CD4-positive, alpha-beta T cell (primary cell): ENCODE results near the gene HMGA1. TPM values are rescaled to one million over a fixed set of nuclear protein-coding genes. Genes with fewer than 3 reads are reported as not detected.

Experiments
- ATAC-seq: fragments of 200-7000 bp; cut with Tn5 transposase; one replicate; pipeline ENCODE4 v1.10.0; 2022; ENCODE audit warnings: mild to moderate bottlenecking; ENCODE audit not compliant: poor library complexity
- CTCF ChIA-PET: fragments of 350-600 bp; sonication (Branson Sonifier 250); formaldehyde crosslinking; loops from one replicate; lab custom pipeline; 2021; ENCODE audit warnings: antibody characterized with exemption, inconsistent platforms; lab: Charles Lee
- POLR2A ChIA-PET: fragments of 350-600 bp; sonication (Branson Sonifier 250); formaldehyde crosslinking; loops from one replicate; lab custom pipeline; 2021; ENCODE audit warnings: antibody characterized with exemption, inconsistent platforms; lab: Charles Lee
- DNase-seq, 14 experiments: peaks; one replicate each; pipeline ENCODE4 v3.0.0-alpha.2; 2013 to 2020; ENCODE audit warnings: mixed read lengths in 2 of 14
- H3K27ac ChIP-seq, 2 donors: one replicate each; pipeline versions ENCODE4 v1.5.1 to v1.7.0; 2013; ENCODE audit warnings: low read length in 2 of 2, low read depth in 1 of 2, mild to moderate bottlenecking in 1 of 2
- H3K27me3 ChIP-seq, 2 experiments: 1 replicate in 1 of 2; 2 replicates in 1 of 2; pipeline versions ENCODE4 v1.6.1 to v1.7.0; 2013; ENCODE audit warnings: low read length in 2 of 2, control low read depth in 1 of 2, mild to moderate bottlenecking in 1 of 2, moderate library complexity in 1 of 2; ENCODE audit not compliant: insufficient read depth in 2 of 2, control insufficient read depth in 1 of 2
- H3K36me3 ChIP-seq: one replicate; pipeline ENCODE4 v1.6.1; 2013; ENCODE audit warnings: low read length, control low read depth; ENCODE audit not compliant: insufficient read depth
- H3K4me1 ChIP-seq: one replicate; pipeline ENCODE4 v1.6.1; 2013; ENCODE audit warnings: low read length, control low read depth; ENCODE audit not compliant: insufficient read depth
- H3K4me3 ChIP-seq: one replicate; pipeline ENCODE4 v1.5.1; 2013; ENCODE audit warnings: mild to moderate bottlenecking, low read length, moderate library complexity
- H3K9me3 ChIP-seq, 2 experiments: 1 replicate in 1 of 2; 2 replicates in 1 of 2; pipeline versions ENCODE4 v1.6.1 to v1.7.0; 2013; ENCODE audit warnings: low read length in 2 of 2, mild to moderate bottlenecking in 2 of 2, control low read depth in 1 of 2, moderate library complexity in 1 of 2; ENCODE audit not compliant: control insufficient read depth in 1 of 2, insufficient read depth in 1 of 2
- H3K27ac Mint-ChIP-seq: one replicate; pipeline ENCODE4 v1.8.0; 2020; ENCODE audit warnings: mixed read lengths
- H3K27me3 Mint-ChIP-seq: one replicate; pipeline ENCODE4 v1.8.0; 2021; ENCODE audit warnings: mixed read lengths
- H3K36me3 Mint-ChIP-seq: one replicate; pipeline ENCODE4 v1.8.0; 2021; ENCODE audit warnings: low read depth, mixed read lengths
- H3K4me1 Mint-ChIP-seq: one replicate; pipeline ENCODE4 v1.8.0; 2021; ENCODE audit warnings: low read depth, mixed read lengths
- H3K4me3 Mint-ChIP-seq: one replicate; pipeline ENCODE4 v1.8.0; 2020; ENCODE audit warnings: mild to moderate bottlenecking, mixed read lengths
- H3K9me3 Mint-ChIP-seq: one replicate; pipeline ENCODE4 v1.8.0; 2020; ENCODE audit warnings: mixed read lengths
- CTCF ChIP-seq: fragments of 200-600 bp; IDR thresholded peaks from one replicate; pipeline ENCODE4 v1.8.0; 2022; ENCODE audit warnings: antibody characterized with exemption, mild to moderate bottlenecking
- intact Hi-C, 2 experiments: fragments of 100-400 bp; cut with DNase I in 1 of 2; cut with micrococcal nuclease in 1 of 2; formaldehyde crosslinking; loops; one replicate each; pipeline versions ENCODE4 v1.15.1 to v1.9.0; 2023 to 2025; cut with DNase I, micrococcal nuclease
- total RNA-seq, 174 experiments: library from RNA in 2 of 174; stranded (reverse) in 2 of 174; gene quantifications; one replicate each; pipeline ENCODE4 v1.2.3 and lab custom pipeline; 2021 to 2026

Gene HMGA1
- total RNA-seq, 2 experiments from 2014 or later, result 102 to 107 TPM

- POLR2A ChIA-PET, result no interaction called here
Measured at GRCh38 chr6:34275128-34275804, 38.6 kb downstream of the HMGA1 start.

GRCh38 chr6:34276191-34276590 is 39.5 kb downstream of the HMGA1 start:
- Histone ChIP-seq H3K9me3 (no peaks in the 10 kb centered on the region), H3K4me1 (peaks cover 5% of the 10 kb centered on the region), H3K36me3 (peaks cover 5% of the 10 kb centered on the region), H3K27me3 (no peaks in the 10 kb centered on the region), H3K4me3 (no peak overlapping the region), H3K27ac (no peak overlapping the region)
- TF ChIP-seq CTCF, result no peak
- H3K4me3 Mint-ChIP-seq, result no peak overlapping the region
- CTCF ChIA-PET, result interaction anchor here (0.7 kb wide), 1 partner anchor 14 kb away, joined by 3 read pairs; no protein-coding TSS in a partner anchor
- POLR2A ChIA-PET, result no interaction called here
- no peak overlapping the region for H3K27ac Mint-ChIP-seq
- no peak for DNase-seq
- intact Hi-C loops, result no loop called here
- H3K9me3 Mint-ChIP-seq, result no peaks in the 10 kb centered on the region
- H3K27me3 Mint-ChIP-seq, result no peaks in the 10 kb centered on the region
- no peaks in the 10 kb centered on the region for H3K4me1 Mint-ChIP-seq
- no peak for ATAC-seq
- peaks cover 16% of the 10 kb centered on the region for H3K36me3 Mint-ChIP-seq

More at GRCh38 chr6:34275128-34275804, 38.6 kb downstream of the HMGA1 start:
- H3K9me3 Mint-ChIP-seq, result no peaks in the 10 kb centered on the region
- peaks cover 7% of the 10 kb centered on the region for H3K36me3 Mint-ChIP-seq
- TF ChIP-seq CTCF, result no peak
- Histone ChIP-seq H3K27ac (no peak overlapping the region), H3K27me3 (no peaks in the 10 kb centered on the region), H3K9me3 (no peaks in the 10 kb centered on the region), H3K4me1 (peaks cover 5% of the 10 kb centered on the region), H3K36me3 (no peaks in the 10 kb centered on the region), H3K4me3 (no peak overlapping the region)
- no peaks in the 10 kb centered on the region for H3K4me1 Mint-ChIP-seq
- H3K27me3 Mint-ChIP-seq, result no peaks in the 10 kb centered on the region
- ATAC-seq (no peak), DNase-seq (no peak)
- no peak overlapping the region for H3K27ac Mint-ChIP-seq
- H3K4me3 Mint-ChIP-seq, result no peak overlapping the region
- CTCF ChIA-PET, result interaction anchor here (0.7 kb wide), 1 partner anchor 15 kb away, joined by 3 read pairs; no protein-coding TSS in a partner anchor
- intact Hi-C loops, result no loop called here

DNA sequence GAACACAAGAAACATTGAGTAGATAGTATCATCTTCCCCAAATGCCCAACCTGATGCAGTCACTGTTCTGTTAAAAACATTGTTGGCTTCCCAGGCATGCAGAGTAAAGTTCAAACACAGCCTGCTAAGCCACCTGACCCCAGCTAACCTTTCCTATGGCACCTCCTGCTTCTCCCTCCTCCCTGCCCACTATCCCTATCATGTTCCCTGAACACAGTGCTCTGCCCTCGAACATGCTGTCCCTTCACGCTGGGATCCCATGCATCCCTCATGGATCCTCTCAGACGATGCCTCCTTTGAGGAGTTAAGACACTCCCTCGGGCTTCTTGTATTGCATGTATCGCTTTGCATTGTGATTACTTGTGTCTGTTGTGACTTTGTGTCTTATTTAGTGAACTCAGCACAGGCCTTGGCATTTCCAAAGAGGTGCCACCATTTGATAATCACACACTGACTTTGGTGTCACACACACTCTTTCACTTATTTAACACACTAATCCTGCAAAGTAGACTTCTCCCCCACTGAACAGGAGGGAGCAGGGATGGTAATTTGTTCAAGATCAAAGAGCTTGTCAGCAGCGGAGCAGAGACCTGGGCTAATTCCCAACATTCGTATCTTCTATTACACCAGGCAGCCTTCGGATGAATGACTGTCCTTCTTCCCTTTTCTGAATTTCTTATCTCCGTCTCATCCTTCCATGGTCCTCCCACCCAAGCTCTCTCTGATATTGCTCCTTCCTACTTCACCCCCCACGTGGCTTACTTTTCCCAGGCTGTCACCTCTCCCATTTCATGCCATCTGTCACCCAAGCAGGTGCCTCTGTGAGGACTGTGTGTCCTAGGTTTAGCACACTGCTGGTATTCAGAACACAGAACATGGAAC is 40.4 kb downstream of the HMGA1 start:
- no peak for TF ChIP-seq CTCF
- no peak overlapping the region for H3K4me3 Mint-ChIP-seq
- H3K27ac ChIP-seq, result no peak overlapping the region
- no peaks in the 10 kb centered on the region for H3K4me1 Mint-ChIP-seq
- H3K27ac Mint-ChIP-seq, result no peak overlapping the region
- H3K36me3 Mint-ChIP-seq, result peaks cover 20% of the 10 kb centered on the region
- ChIA-PET POLR2A (no interaction called here), CTCF (interaction anchor here (1.2 to 1.7 kb wide), 2 partner anchors 17 to 81 kb away, joined by 3 to 4 read pairs; no protein-coding TSS in a partner anchor)
- no peaks in the 10 kb centered on the region for H3K27me3 ChIP-seq
- H3K4me3 ChIP-seq, result no peak overlapping the region
- H3K4me1 ChIP-seq, result peaks cover 5% of the 10 kb centered on the region
- no peaks in the 10 kb centered on the region for H3K9me3 Mint-ChIP-seq
- H3K36me3 ChIP-seq, result peaks cover 6% of the 10 kb centered on the region
- H3K27me3 Mint-ChIP-seq, result no peaks in the 10 kb centered on the region
- intact Hi-C loops, result no loop called here
- H3K9me3 ChIP-seq, result no peaks in the 10 kb centered on the region
- ATAC-seq, result no peak
- DNase-seq, result no peak
